GM19452 (cell line): ENCODE measurements around the gene PTGS1.
"Not testable (repeated sequence)": the region's sequence is repeated elsewhere in the genome, so short reads cannot be mapped to it uniquely, and the experiment has no call there.

Experiments used
- ATAC-seq: cut with Tn5 transposase; IDR thresholded peaks from one replicate; pipeline ENCODE4 v1.9.1; 2021; ENCODE audit not compliant: unreplicated experiment

The PTGS1 gene

DNA sequence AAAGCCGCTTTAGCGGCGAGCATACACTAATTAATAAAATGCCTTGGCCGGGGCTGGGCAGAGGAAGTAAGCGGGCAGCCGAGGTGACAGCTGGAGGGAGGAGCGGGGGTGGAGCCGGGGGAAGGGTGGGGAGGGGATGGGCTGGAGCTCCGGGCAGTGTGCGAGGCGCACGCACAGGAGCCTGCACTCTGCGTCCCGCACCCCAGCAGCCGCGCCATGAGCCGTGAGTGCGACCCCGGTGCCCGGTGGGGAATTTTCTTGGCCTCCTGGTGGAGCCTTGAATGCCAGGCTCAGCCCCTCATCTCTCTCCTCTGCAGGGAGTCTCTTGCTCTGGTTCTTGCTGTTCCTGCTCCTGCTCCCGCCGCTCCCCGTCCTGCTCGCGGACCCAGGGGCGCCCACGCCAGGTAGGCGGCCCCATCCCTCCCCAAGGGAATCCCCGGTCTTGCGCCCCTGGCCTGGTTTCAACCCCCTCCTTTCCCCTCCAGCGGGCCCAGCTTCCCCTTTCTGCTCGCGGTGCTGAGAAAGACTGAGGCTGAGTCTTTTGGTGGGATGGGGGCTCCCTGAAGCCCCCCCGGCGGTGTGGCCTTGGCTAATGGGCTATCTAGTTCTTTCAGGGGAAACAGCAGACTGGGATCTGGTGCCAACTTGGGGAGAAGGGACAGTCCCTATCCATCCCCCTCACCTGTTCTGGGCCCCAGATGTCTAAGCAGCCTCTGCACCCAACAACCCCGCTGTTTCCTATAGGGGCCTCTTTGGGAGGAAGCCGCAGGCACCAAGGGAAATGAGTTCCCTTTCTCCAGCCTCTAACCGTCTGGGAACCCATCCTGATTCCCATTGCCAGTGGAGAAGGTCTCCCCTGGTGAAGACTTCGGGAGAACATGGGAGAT is at the start of gene PTGS1:
TSS of gene PTGS1 (plus strand) at position 156 of the 887 bp plus-strand sequence. CDS start at position 217, 61 bp downstream.
- ATAC-seq = peak; percentile 66

DNA sequence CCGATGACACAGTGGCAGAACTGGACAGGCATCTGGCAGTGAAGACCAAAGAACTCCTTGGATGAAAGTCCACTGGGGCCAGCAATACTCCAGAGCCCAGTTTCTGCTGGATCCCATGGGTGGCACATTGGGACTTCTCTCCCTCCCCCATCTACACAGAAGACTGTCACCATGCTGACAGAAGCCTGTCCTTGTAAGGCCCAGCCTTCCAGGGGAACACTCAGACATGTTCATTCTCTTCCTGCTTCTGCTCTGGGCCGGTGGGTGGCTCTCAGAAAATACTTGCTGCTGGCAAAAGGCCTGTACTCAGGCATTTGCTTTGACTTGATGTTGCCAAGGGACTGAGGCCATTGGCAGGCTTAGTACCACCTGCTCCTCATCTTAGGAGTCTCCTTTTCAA is 48.3 kb upstream of the PTGS1 start:
- no peak for ATAC-seq

DNA sequence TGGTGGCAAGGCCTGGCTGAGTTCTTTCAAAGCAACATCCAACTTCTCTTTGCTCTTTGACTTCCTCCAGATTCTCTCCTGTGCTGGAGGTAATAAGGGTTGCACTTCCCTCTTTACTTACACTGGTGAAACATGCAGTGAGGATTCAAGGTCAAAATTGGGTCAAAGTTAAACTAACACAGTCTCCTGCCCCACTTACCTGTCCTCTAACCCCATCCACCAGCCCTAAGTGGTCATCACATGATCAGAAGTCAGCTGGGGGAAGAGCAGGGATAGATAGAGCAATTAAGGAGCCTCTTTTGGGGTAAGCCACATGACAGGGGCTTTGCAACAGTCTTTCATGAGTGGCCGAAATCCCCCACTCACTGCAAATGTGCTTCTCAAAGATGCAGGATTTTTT is 46.2 kb upstream of the PTGS1 start:
- ATAC-seq = not testable (repeated sequence)

DNA sequence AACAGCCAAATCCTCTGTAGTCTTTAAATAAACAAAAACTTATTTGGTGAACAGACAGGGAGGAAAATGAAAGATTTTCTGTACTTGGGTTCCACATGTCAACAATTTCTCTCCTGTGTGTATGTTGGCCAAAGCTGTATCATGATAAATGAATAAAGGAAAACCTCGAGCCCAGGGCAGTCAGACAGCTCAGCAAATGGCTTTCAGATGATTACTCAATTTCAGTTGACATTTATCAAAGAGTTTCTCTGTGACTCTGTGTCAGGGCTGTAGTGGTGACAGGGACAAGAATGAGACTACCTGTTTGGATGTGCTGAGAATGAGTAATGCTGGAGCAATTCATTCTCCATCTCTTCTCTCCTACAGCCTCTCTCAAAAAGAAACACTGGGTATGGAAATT is 45.7 kb upstream of the PTGS1 start:
- no peak for ATAC-seq

DNA sequence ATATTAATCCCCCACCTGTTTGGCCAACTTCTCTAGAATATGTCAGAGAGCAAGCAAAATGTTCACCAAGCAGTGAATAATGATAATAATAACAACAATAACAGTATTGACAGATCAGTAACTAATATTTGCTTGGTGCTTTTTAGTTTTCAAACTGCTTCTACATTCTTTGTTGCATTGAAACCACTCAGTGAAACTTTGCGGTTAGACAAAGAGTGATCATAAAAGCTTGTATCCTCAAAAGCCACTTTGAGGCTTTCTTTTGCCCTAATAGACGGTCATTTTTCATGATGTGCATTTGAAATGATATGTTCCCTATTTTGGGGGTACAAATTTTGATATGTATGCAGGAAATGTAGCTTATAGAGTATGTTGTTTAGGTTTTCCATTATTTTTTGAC is 43.6 kb upstream of the PTGS1 start:
- no peak for ATAC-seq

DNA sequence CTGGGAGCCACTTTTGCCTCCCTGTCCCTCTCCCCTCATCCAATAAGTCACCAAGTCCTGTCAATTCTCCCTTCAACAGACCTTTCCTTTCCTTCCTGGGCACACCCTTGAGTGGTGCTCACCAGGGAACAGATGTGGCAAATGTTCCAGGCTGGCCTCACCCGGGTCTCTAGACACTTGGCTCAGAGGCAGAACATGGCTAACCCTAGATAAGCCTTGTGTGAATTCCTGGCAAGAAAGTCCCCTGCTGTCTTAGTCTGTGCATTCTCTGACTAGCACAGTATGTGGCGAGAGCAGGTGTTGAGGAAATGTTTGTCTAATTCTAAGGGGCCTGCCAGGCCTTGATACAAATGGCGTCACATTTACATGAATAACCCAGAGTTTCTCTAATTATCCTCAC is 41.2 kb upstream of the PTGS1 start:
- no peak for ATAC-seq

DNA sequence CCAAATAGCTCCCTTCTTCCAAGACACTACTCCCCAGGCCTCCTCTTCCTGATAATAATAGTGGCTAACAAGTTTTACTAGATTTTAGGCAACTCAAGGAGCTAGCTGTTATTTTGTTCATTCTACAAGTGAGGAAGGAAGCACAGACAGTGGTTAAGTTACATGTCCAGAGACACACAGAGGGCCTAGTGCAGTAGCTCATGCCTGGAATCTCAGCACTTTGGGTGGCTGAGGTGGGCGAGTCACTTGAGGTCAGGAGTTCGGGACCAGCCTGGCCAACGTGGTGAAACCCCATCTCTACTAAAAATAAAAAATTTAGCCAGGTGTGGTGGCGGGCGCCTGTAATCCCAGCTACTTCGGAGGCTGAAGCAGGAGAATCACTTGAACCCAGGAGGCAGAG is 40.4 kb upstream of the PTGS1 start:
- ATAC-seq = not testable (repeated sequence)

DNA sequence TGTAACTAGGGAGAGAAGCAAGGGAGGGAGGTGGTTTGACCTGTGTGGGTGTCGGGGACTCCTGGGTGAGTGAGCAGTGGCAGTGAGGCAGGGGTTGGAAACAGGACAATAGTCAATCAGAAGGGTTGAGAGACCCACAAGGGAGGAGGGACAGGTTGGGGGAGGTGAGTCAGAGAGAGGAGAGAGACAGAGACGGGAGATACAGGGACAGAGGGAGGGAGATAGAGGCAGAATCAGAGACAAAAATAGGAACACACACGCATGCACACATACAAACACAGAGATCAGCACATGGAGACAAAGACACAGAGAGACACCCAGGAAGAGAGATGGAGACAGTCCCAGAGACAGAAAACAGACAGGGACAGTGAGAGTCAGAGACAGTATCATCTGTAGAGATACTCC is 39.3 kb upstream of the PTGS1 start:
- no peak for ATAC-seq

DNA sequence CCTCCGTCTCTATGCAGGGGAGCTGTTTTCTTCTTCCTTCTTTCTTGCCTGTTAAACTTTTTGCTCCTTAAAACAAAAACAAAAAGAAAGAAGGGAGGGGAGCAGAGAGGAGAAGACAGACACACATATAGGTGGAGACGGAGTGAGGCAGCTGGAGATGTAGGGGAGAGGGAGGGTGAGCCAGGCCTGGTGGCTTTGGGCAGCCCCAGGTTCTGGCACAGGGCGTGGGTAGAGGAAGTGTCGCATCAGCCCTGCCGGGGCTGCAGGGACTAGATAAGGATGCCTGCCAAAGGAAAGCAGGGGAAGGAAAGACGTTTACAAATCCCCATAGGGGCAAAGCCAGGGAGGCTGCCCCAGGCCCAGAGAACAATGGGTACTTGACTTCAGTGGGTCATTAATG is 38.7 kb upstream of the PTGS1 start:
- no peak for ATAC-seq

DNA sequence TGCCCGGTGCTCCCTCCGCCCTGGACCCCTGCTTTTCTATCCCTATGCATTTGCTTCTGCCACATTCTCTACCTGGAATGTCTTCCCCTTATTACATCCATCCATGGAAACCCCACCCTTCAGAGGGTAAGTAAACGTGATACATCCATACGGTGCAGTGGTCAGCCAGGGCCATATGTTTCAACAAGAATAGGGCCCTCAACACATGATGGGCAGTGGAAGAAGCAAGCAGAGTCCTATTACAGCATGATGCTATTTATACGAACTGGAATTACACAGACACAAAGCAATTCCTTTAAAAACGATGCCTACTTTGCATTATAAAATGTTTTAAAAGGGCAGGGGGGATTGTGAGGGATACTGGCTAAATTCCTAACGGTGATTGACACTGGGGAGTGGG is 38.2 kb upstream of the PTGS1 start:
- ATAC-seq = no peak

DNA sequence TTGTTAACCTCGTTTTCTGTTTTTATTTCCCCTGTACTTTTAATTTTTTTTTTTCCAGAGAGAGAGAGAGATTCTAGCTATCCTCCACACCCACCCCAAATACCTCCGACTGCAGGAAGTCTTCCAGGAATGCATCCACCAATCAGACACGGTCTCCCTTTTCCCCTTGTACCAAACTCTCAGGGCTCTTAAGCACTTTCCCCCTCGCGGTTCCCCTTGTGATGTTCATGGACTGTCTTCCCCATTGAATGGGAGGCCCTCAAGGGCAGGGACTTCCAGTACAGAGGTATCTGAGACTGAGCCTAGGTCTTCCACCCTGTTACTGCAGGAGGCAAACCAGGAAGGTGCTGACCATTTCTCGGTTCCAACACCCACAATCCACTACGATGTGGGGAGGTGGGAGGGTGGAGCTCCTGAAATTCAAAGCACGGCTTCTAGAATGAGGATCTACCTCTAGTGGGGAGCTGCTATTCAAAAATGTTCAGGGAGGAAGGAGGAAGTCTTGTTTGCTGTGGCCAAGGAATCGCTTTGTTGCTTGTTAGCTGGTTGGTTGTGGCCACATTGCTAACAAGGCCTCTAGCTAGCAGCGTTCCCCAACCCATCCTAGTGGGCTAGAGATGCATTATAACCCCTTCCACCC is 37.5 kb upstream of the PTGS1 start:
- no peak for ATAC-seq

DNA sequence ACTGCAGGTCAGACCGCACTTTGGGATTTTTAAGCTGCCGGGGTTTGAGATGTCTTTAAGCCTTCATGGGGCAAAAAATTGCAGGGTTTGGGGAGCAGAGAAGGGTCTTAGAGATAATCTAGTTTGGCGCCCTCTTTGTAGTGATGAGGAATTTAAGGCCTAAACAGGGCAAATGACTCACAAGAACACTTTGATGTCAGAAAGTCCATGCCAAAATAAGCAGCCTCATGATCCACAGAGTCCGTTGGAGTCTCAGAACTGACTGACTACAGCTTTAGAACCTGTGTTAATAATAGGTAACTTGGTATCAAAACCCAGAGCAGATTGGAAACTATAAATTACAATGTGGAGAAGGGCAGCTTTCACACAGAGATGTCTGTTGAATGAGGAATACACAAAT is 35.9 kb upstream of the PTGS1 start:
- no peak for ATAC-seq

DNA sequence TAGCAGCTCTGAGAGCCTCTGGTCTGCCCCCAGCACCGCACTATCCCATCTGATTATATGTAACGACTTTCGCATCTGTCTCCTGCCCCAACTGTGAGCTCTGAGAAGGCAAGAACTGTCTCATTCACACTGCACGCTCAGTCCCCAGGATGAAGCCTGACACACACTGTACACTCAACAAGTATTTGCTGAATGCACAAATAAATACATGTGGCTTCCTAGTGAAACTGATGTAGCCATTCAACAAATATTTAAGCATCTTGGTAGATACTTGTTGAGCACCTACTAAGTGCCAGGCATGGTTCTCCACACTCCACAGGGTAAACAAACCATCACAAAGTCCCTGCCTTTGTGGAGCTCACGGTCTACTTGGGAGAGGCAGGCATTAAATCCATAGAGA is 34.6 kb upstream of the PTGS1 start:
- ATAC-seq = no peak

DNA sequence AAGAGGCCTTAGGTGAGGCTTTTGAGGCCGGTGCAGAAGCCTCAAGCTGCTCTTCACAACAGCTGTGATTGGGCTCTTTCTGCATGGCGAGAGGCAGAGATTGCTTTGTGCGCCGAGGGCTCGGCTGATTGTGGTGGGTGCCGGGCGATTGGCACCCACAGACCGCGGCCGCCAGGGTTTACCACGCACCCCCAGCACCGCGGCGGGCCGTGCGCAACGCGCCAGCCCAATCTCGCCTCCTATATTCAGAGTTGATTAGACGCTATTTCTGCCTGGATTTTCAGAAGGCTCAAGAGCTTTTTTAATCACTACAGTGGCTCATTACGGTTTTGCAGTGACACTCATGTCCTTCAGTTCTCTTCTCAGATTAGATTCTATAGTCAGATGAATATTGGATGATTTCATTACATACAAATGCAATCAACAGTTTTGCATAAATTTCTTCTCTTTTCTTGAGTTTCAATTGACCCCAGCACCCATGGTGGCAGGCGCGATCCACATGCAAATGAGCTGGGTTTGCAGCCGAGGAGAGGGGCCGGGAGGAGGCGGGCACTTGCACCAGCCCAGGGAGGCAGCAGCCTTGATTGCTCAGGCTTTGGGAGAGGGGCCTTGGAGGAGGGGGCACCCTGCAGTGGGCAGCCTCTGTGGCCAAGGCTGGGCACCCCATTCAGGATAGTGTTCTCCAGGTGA is 33.8 kb upstream of the PTGS1 start:
- no peak for ATAC-seq

DNA sequence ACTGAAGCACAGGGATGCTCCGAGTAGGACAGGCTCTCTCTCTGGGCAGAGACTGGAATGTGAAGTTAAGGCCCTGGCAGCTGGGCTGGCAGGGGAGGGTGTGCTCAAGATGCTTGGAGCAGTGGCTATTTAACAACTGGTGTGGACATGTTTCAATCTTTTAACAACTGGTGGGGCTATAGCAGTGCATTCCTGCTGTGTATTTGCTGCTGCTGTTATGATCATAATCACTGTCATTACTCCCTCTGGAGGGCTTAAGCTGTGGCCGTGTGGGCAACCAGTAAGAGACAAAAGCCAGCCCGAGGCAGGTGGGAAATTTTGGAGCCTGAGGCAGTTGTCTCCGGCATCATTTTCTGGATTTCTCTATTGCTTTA is 33.3 kb upstream of the PTGS1 start:
- no peak for ATAC-seq

DNA sequence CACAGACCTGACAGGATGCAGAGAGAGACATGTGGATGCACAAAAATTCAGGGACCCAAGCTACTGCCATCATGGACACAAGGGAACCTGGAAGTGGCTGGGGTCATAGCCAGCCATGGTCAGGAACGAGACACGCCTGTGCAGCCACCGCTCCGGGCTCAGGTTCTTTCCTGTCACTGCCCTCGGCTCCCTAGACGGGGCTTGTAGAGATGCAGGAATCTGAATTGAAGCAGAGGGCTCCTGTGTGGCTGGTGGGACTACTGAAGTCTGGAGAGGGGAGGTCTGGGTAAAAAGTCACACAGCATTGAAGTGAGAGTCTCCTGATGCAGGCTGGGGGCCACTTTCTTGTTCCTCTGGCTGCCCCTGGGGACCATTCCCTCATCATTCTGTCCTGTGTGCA is 32.3 kb upstream of the PTGS1 start:
- no peak for ATAC-seq

DNA sequence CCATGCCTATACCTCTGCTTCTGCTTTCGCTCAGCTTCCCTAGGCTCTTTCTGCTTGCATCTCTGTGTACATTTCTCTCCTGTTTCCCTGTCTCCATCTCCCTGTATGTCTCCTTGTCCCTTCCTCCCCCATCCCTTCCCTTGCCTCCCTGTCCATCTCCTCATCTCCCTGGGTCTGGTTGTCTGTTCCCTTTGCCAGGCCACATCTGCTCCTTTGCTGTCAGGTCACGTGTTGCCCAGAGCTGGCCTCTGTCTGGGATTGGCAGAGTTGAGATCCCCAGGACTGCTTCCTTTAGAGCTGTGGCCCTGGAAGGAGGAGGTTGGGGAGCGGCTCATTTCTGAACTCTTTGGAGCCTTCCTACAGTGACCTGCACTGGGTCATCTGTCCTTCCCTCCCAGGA is 31.8 kb upstream of the PTGS1 start:
- ATAC-seq = no peak

DNA sequence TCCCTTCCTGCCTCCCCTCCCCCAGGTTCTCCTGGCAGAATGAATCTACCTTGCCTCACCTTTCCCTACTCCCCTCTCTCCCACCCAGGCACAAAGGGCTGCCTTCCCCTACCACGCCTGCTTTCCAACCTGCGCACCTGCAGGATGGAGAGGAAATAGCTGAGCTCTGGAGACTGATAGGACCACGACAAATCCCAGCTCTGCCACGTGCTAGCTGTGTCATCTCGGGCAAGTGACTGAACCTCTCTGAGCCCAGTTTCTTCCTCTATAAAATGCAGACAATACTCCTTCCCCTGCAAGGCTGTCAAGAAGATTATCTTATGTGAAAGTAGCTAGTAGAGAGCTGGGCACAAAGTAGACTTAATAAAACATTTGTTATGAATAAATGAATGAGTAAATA is 31.2 kb upstream of the PTGS1 start:
- ATAC-seq = no peak

DNA sequence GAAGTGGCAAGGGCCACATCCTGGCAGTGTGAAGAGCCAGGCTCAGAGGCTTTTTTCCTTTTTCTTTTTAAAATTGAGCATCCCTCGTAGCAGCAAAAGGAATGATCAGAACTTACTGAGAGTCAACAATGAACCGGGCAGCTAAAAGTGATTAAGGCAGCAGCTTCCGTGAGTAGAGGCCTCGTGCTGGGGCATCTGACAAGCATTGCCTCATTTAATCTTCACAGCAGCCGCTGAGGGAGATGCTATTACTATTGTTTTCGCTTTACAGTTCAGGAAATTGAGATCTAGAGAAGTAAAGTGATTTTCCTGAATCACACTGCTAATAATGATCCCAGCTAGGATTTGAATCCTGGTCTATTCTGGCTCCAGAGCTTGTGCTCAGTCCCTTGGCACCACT is 30.7 kb upstream of the PTGS1 start:
- no peak for ATAC-seq

DNA sequence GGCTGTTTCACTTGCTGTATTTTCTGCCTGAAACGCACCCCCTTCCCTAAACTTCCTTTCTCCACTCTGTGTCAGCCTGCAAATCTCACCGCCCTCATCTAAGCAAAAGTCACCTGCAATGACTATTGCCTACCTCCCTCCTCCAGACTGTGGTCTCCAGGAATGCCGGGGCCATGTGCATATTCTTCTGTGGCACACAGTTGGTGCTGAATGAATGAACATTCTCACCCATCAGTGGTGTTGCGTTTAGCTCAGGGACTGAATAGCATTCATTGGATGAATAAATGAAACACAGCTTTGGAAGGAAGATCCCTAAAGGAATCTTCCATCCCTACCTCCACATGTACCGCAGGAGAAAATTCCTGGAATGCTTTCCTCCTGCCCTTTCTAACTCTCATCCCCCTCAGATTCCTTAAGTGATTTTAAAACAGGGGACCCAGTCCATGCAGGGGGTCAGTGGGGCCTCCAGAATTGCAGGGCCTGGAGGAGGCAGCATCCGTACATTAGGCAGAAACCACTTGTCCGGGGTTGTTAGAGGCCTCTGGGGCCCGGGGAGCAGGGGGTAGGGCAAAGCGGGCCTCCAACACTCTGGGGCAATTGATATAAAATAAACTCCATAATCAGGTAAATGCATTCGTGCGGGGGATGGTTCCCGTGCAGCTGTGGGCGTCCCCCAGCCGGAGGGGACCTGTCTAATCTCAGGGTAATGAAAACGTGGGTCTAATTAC is 28.3 kb upstream of the PTGS1 start:
- ATAC-seq = no peak
